Parathyroid adenoma (tissue), 2 donors: ENCODE data around the gene NRSN2.

Experiments
- H2AFZ ChIP-seq: fragments of 300-600 bp; sonication (generic); one replicate; pipeline ENCODE4 v1.7.0; 2017; ENCODE audit warnings: antibody characterized with exemption, mild to moderate bottlenecking
- H3K27ac ChIP-seq: fragments of 300-600 bp; sonication (generic); one replicate; pipeline ENCODE4 v1.7.0; 2017
- H3K27me3 ChIP-seq: fragments of 300-600 bp; sonication (generic); one replicate; pipeline ENCODE4 v1.7.0; 2017; ENCODE audit warnings: low read length; ENCODE audit not compliant: control insufficient read depth, insufficient read depth
- H3K36me3 ChIP-seq: fragments of 300-600 bp; sonication (generic); one replicate; pipeline ENCODE4 v1.7.0; 2017; ENCODE audit warnings: low read length; ENCODE audit not compliant: control insufficient read depth, insufficient read depth
- H3K4me1 ChIP-seq: fragments of 300-600 bp; sonication (generic); one replicate; pipeline ENCODE4 v1.7.0; 2017; ENCODE audit warnings: control low read depth
- H3K4me2 ChIP-seq: fragments of 300-600 bp; sonication (generic); one replicate; pipeline ENCODE4 v1.7.0; 2017; ENCODE audit warnings: low read length
- H3K4me3 ChIP-seq: fragments of 300-600 bp; sonication (generic); one replicate; pipeline ENCODE4 v1.7.0; 2017; ENCODE audit warnings: low read depth, low read length
- H3K79me2 ChIP-seq: fragments of 300-600 bp; sonication (generic); one replicate; pipeline ENCODE4 v1.7.0; 2017; ENCODE audit warnings: control low read depth
- H3K9ac ChIP-seq: fragments of 300-600 bp; sonication (generic); one replicate; pipeline ENCODE4 v1.7.0; 2017; ENCODE audit warnings: mild to moderate bottlenecking
- H3K9me3 ChIP-seq: fragments of 300-600 bp; sonication (generic); one replicate; pipeline ENCODE4 v1.7.0; 2017; ENCODE audit warnings: low read length; ENCODE audit not compliant: control insufficient read depth
- CTCF ChIP-seq: fragments of 300-600 bp; sonication (generic); IDR thresholded peaks from one replicate; pipeline ENCODE4 v1.7.0; 2017; ENCODE audit warnings: antibody characterized with exemption, mild to moderate bottlenecking
- donor health status: primary hyperparathyroidism.

The NRSN2 gene

GRCh38 chr20:397432-398237 lies 50.7 kb downstream of the NRSN2 start:
- Histone ChIP-seq H3K9ac (no peak overlapping the region), H3K4me2 (no peak overlapping the region), H3K9me3 (no peaks in the 10 kb centered on the region), H3K27ac (no peak overlapping the region), H3K36me3 (no peaks in the 10 kb centered on the region), H3K27me3 (no peaks in the 10 kb centered on the region), H2AFZ (no peak overlapping the region), H3K79me2 (no peaks in the 10 kb centered on the region), H3K4me1 (peaks cover 10% of the 10 kb centered on the region), H3K4me3 (no peak overlapping the region)
- TF ChIP-seq CTCF: no peak

DNA sequence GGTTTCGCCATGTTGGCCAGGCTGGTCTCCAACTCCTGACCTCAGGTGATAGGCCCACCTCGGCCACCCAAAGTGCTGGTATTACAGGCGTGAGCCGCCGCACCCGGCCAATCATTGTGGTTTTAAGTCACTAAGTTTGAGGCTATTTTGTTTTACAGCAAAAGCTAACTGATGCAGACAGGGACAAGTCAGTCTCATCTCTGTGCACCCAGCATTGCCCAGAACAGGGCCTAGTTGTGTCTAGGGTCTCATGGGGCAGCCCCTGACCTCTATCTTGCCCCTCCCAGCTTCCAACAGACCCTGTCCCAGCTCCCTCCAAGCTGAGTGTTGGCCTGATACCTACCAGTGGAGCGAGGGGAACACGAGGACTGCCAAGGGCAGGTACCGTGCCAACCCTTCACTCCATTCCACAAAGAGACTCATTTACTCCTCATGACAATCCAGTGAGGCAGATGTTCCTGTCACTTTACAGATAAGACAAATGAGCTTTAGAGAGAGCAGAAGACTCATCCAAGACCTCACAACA lies 52.3 kb downstream of the NRSN2 start:
- no peak overlapping the region for H3K9ac ChIP-seq
- H3K4me3 ChIP-seq: no peak overlapping the region
- TF ChIP-seq CTCF: no peak

GRCh38 chr20:400128-400453 lies 53.2 kb downstream of the NRSN2 start:
- Histone ChIP-seq H3K9ac (no peak overlapping the region), H3K4me1 (peaks cover 10% of the 10 kb centered on the region), H2AFZ (peak overlapping the region; percentile 76), H3K9me3 (no peaks in the 10 kb centered on the region), H3K79me2 (no peaks in the 10 kb centered on the region), H3K4me2 (no peak overlapping the region), H3K27me3 (no peaks in the 10 kb centered on the region), H3K27ac (no peak overlapping the region), H3K36me3 (no peaks in the 10 kb centered on the region), H3K4me3 (no peak overlapping the region)
- no peak for TF ChIP-seq CTCF

More for the DNA sequence above, 52.3 kb downstream of the NRSN2 start:
- no peak overlapping the region for H3K27ac ChIP-seq
- no peaks in the 10 kb centered on the region for H3K27me3 ChIP-seq
- no peak overlapping the region for H2AFZ ChIP-seq
- H3K36me3 ChIP-seq: no peaks in the 10 kb centered on the region
- no peaks in the 10 kb centered on the region for H3K79me2 ChIP-seq
- no peak overlapping the region for H3K4me2 ChIP-seq
- H3K9me3 ChIP-seq: no peaks in the 10 kb centered on the region
- peaks cover 10% of the 10 kb centered on the region for H3K4me1 ChIP-seq

GRCh38 chr20:400454-401275 lies 53.8 kb downstream of the NRSN2 start:
- Histone ChIP-seq H3K4me3 (no peak overlapping the region), H3K9me3 (no peaks in the 10 kb centered on the region), H2AFZ (peak overlapping the region; percentile 76), H3K27ac (no peak overlapping the region), H3K9ac (no peak overlapping the region), H3K4me2 (no peak overlapping the region), H3K4me1 (peaks cover 10% of the 10 kb centered on the region), H3K79me2 (no peaks in the 10 kb centered on the region), H3K36me3 (no peaks in the 10 kb centered on the region), H3K27me3 (no peaks in the 10 kb centered on the region)
- TF ChIP-seq CTCF: no peak
